SH-SY5Y (cell line): Measurements from ENCODE around the gene PKIB.

Experiments used
- GATA2 ChIP-seq: IDR thresholded peaks from 2 replicates; pipeline ENCODE4 v1.6.1; 2011; ENCODE audit warnings: mild to moderate bottlenecking, low read depth, low read length
- GATA3 ChIP-seq: IDR thresholded peaks from 2 replicates; pipeline ENCODE4 v1.6.1; 2011; ENCODE audit warnings: low read depth, mild to moderate bottlenecking, low read length, moderate library complexity

DNA sequence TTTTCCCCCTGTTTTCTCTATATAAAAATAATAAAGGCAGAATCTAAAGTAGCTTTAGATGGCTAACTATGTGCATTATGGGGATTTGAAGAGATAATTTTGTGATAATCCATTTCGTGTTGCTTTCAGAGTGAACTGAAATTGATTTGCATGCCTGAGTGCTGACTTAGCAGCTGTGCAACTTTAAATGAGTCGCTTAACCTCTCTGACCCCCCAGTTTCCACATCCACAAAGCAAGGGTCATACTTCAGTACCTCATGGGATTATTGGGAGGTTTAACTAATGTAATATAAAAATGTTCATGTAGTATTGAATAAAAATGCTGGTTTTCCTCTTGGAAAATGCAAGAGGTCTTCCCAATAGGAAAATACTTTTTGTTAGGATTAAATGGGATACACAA lies 105.5 kb downstream of the PKIB start:
- TF ChIP-seq GATA2, result no peak
- no peak for TF ChIP-seq GATA3
